GM23338 (cell line): ENCODE data around the gene LYRM7. TPM values are rescaled to one million over a fixed set of nuclear protein-coding genes. Genes with fewer than 3 reads are reported as not detected.

ENCODE experiments used
- ATAC-seq: fragments of 200-7000 bp; cut with Tn5 transposase; 3 replicates; pipeline ENCODE4 v1.9.1; 2020
- DNase-seq: peaks from one replicate; pipeline ENCODE4 v3.0.0-alpha.2; 2015; ENCODE audit warnings: low spot score
- H2AFZ ChIP-seq: fragments of 200-600 bp; sonication (generic); 2 replicates; pipeline ENCODE4 v1.8.0; 2016; ENCODE audit warnings: antibody characterized with exemption, mild to moderate bottlenecking, moderate library complexity
- H3F3A ChIP-seq: fragments of 200-600 bp; sonication (generic); replicated peaks from 2 replicates; pipeline ENCODE4 v1.8.0; 2017; ENCODE audit warnings: antibody characterized with exemption, mixed run types, low read depth
- H3K27ac ChIP-seq: fragments of 200-600 bp; sonication (generic); 2 replicates; pipeline ENCODE4 v1.6.1; 2016; ENCODE audit warnings: low read depth
- H3K27me3 ChIP-seq: fragments of 200-600 bp; sonication (generic); 2 replicates; pipeline ENCODE4 v1.8.0; 2016; ENCODE audit warnings: mild to moderate bottlenecking, mixed run types, moderate library complexity; ENCODE audit not compliant: insufficient read depth
- H3K36me3 ChIP-seq: fragments of 200-600 bp; sonication (generic); 2 replicates; pipeline ENCODE4 v1.8.0; 2016; ENCODE audit warnings: mild to moderate bottlenecking; ENCODE audit not compliant: insufficient read depth
- H3K4me1 ChIP-seq: fragments of 200-600 bp; sonication (generic); 2 replicates; pipeline ENCODE4 v1.8.0; 2016; ENCODE audit warnings: mild to moderate bottlenecking, moderate library complexity; ENCODE audit not compliant: insufficient read depth
- H3K4me2 ChIP-seq: fragments of 200-600 bp; sonication (generic); 2 replicates; pipeline ENCODE4 v1.7.1; 2017; ENCODE audit warnings: mixed run types
- H3K4me3 ChIP-seq: fragments of 200-600 bp; sonication (generic); 2 replicates; pipeline ENCODE4 v1.6.1; 2016; ENCODE audit warnings: mixed run types
- H3K79me2 ChIP-seq: fragments of 200-600 bp; sonication (generic); replicated peaks from 2 replicates; pipeline ENCODE4 v1.8.0; 2017; ENCODE audit warnings: mild to moderate bottlenecking; ENCODE audit not compliant: insufficient read depth
- H3K9me2 ChIP-seq: fragments of 200-600 bp; sonication (generic); 2 replicates; pipeline ENCODE4 v1.8.0; 2017; ENCODE audit not compliant: insufficient read depth
- H4K20me1 ChIP-seq: fragments of 200-600 bp; sonication (generic); replicated peaks from 2 replicates; pipeline ENCODE4 v1.8.0; 2017; ENCODE audit warnings: mild to moderate bottlenecking; ENCODE audit not compliant: insufficient read depth
- H3K27ac Mint-ChIP-seq: 2 replicates; pipeline ENCODE4 v1.8.0; 2020; ENCODE audit warnings: inconsistent platforms, mild to moderate bottlenecking, moderate library complexity, mixed read lengths
- H3K27me3 Mint-ChIP-seq: 3 replicates; pipeline ENCODE4 v1.8.0; 2022; ENCODE audit warnings: low read depth, mild to moderate bottlenecking, moderate library complexity, mixed read lengths, inconsistent platforms; ENCODE audit not compliant: insufficient read depth, poor library complexity
- H3K36me3 Mint-ChIP-seq: 3 replicates; pipeline ENCODE4 v1.8.0; 2021; ENCODE audit warnings: low read depth, mild to moderate bottlenecking, inconsistent platforms, moderate library complexity, mixed read lengths
- H3K4me1 Mint-ChIP-seq: 3 replicates; pipeline ENCODE4 v1.8.0; 2020; ENCODE audit warnings: mild to moderate bottlenecking, inconsistent platforms, mixed read lengths
- H3K4me3 Mint-ChIP-seq: 3 replicates; pipeline ENCODE4 v1.8.0; 2021; ENCODE audit warnings: moderate library complexity, mild to moderate bottlenecking, inconsistent platforms, mixed read lengths
- H3K9me3 Mint-ChIP-seq: 3 replicates; pipeline ENCODE4 v1.8.0; 2020; ENCODE audit warnings: moderate library complexity, mild to moderate bottlenecking, inconsistent platforms, mixed read lengths
- CREB1 ChIP-seq: fragments of 250-450 bp; sonication (Bioruptor Pico); IDR thresholded peaks from 2 replicates; pipeline ENCODE4 v1.5.0; 2020; ENCODE audit warnings: low read depth, mild to moderate bottlenecking, moderate library complexity
- CTCF ChIP-seq, 2 experiments: fragments of 200-600 bp in 1 of 2; sonication (generic) in 1 of 2; conservative IDR thresholded peaks; 2 replicates each; pipeline versions ENCODE4 v1.5.1 to v1.6.1; 2016 to 2017; ENCODE audit warnings: antibody characterized with exemption in 2 of 2, low read depth in 2 of 2, mild to moderate bottlenecking in 2 of 2, moderate library complexity in 1 of 2
- ETS1 ChIP-seq: IDR thresholded peaks from 2 replicates; pipeline ENCODE4 v1.6.1; 2016; ENCODE audit warnings: antibody characterized with exemption
- EZH2 ChIP-seq: fragments of 200-600 bp; sonication (generic); IDR thresholded peaks from one replicate; pipeline ENCODE4 v1.8.0; 2017; ENCODE audit warnings: antibody characterized with exemption, mild to moderate bottlenecking, low read depth; ENCODE audit not compliant: unreplicated experiment
- EZH2phosphoT487 ChIP-seq: fragments of 200-600 bp; sonication (generic); IDR thresholded peaks from one replicate; pipeline ENCODE4 v1.8.1; 2018; ENCODE audit warnings: antibody characterized with exemption; ENCODE audit not compliant: unreplicated experiment
- JUNB ChIP-seq: IDR thresholded peaks from one replicate; pipeline ENCODE4 v1.6.1; 2016; ENCODE audit warnings: antibody characterized with exemption; ENCODE audit not compliant: unreplicated experiment
- POLR2AphosphoS5 ChIP-seq: IDR thresholded peaks from 2 replicates; pipeline ENCODE4 v1.6.1; 2016; ENCODE audit warnings: antibody characterized with exemption, low read depth
- STAT1 ChIP-seq: IDR thresholded peaks from one replicate; pipeline ENCODE4 v1.6.1; 2016; ENCODE audit warnings: antibody characterized with exemption; ENCODE audit not compliant: unreplicated experiment
- ZNF114 ChIP-seq: fragments of 250-450 bp; sonication (Bioruptor Pico); IDR thresholded peaks from 2 replicates; pipeline ENCODE4 v1.5.0; 2020; ENCODE audit warnings: mild to moderate bottlenecking, moderate library complexity
- ZNF331 ChIP-seq: fragments of 250-450 bp; sonication (Bioruptor Pico); IDR thresholded peaks from 2 replicates; pipeline ENCODE4 v1.5.0; 2020; ENCODE audit warnings: low read depth, mild to moderate bottlenecking, moderate library complexity
- polyA plus RNA-seq: library from polyadenylated mRNA; unstranded; fragments of >200 nt; fragmentation: Nextera tagmentation; extraction: Ambion mirVana; gene quantifications from 2 replicates; pipeline ENCODE4 v1.2.1, GENCODE V29; 2016
- total RNA-seq: library from RNA; depleted of rRNA; stranded (reverse); fragments of >200 nt; shearing (Covaris generic); gene quantifications from 2 replicates; pipeline ENCODE4 v1.2.3, GENCODE V29; 2014
- TF ChIP-seq, protein P1 (sequence below): IDR thresholded peaks from one replicate; pipeline ENCODE4 v1.6.1; 2018; ENCODE audit warnings: antibody characterized with exemption; ENCODE audit not compliant: unreplicated experiment

The LYRM7 gene
- total and polyA plus RNA-seq, 2 experiments from 2014 or later: 11.3 to 34.8 TPM

DNA sequence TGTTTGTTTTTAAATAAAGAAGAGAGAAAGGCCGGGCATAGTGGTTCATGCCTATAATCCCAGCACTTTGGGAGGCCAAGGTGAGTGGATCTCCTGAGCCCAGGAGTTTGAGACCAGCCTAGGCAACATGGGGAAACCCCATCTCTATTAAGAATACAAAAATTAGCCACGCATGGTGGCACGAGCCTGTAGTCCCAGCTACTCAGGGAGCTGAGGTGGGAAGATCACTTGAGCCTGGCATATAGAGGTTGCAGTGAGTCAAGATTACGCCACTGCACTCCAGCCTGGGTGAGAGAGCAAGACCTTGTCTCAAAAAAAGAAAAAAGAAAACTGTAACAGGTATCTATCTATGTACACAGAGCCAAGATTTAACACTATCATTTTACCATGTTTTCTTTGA lies 58.9 kb downstream of the LYRM7 start (continued):
- TF ChIP-seq CREB1 (CRISPR knock-in tag): no peak
- no peak for TF ChIP-seq EZH2
- TF ChIP-seq ZNF331 (CRISPR knock-in tag): no peak
- TF ChIP-seq, protein P1, sequence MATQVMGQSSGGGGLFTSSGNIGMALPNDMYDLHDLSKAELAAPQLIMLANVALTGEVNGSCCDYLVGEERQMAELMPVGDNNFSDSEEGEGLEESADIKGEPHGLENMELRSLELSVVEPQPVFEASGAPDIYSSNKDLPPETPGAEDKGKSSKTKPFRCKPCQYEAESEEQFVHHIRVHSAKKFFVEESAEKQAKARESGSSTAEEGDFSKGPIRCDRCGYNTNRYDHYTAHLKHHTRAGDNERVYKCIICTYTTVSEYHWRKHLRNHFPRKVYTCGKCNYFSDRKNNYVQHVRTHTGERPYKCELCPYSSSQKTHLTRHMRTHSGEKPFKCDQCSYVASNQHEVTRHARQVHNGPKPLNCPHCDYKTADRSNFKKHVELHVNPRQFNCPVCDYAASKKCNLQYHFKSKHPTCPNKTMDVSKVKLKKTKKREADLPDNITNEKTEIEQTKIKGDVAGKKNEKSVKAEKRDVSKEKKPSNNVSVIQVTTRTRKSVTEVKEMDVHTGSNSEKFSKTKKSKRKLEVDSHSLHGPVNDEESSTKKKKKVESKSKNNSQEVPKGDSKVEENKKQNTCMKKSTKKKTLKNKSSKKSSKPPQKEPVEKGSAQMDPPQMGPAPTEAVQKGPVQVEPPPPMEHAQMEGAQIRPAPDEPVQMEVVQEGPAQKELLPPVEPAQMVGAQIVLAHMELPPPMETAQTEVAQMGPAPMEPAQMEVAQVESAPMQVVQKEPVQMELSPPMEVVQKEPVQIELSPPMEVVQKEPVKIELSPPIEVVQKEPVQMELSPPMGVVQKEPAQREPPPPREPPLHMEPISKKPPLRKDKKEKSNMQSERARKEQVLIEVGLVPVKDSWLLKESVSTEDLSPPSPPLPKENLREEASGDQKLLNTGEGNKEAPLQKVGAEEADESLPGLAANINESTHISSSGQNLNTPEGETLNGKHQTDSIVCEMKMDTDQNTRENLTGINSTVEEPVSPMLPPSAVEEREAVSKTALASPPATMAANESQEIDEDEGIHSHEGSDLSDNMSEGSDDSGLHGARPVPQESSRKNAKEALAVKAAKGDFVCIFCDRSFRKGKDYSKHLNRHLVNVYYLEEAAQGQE: no peak
- TF ChIP-seq STAT1: no peak
- TF ChIP-seq ETS1: no peak
- TF ChIP-seq POLR2AphosphoS5: no peak
- no peak for TF ChIP-seq EZH2phosphoT487
- no peak for TF ChIP-seq ZNF114 (CRISPR knock-in tag)
- no peak for TF ChIP-seq JUNB

- Histone ChIP-seq H3K4me2 (no peak overlapping the region), H3K27ac (no peak overlapping the region), H4K20me1 (no peaks in the 10 kb centered on the region), H3K36me3 (no peaks in the 10 kb centered on the region), H3K79me2 (no peaks in the 10 kb centered on the region), H3K9me2 (no peaks in the 10 kb centered on the region), H3F3A (no peaks in the 10 kb centered on the region), H3K4me3 (no peak overlapping the region), H3K4me1 (no peaks in the 10 kb centered on the region), H2AFZ (peak overlapping the region; percentile 13; the same call in 1 of the 2 replicates), H3K27me3 (no peaks in the 10 kb centered on the region)
- Mint-ChIP-seq H3K36me3 (no peaks in the 10 kb centered on the region), H3K4me3 (no peak overlapping the region), H3K27me3 (peaks cover 2% of the 10 kb centered on the region), H3K9me3 (no peaks in the 10 kb centered on the region), H3K4me1 (peaks cover 7% of the 10 kb centered on the region; the same call in 1 of the 3 replicates), H3K27ac (no peak overlapping the region)
- DNase-seq: peak; percentile 70
- TF ChIP-seq CREB1 (CRISPR knock-in tag): peak; percentile 56; the same call in 1 of the 2 replicates
- no peak for TF ChIP-seq JUNB
- peak; percentile 91 for ATAC-seq
Measured at GRCh38 chr5:131230406-131230805, 59.7 kb downstream of the LYRM7 start.

DNA sequence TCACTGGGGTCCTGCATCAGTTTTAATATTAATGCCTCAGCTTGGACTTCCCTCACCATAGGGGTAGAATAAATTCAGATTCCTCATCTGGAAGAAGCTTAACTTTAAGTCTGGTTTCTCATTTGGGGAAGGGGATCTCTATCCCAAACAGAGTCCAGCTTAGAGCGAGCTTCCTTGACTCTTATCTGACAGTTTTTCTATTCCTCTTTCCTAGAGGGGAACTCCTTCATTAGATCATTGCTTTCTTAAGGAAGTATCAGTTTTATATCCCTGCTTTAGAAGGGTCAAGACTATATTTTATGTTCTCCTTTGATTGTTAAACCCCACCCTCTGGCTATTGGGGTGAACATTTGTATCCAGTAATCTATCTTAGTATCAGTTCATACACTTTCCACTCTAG lies 68.9 kb downstream of the LYRM7 start:
- Histone ChIP-seq H3K9me2 (no peaks in the 10 kb centered on the region), H3K27me3 (no peaks in the 10 kb centered on the region), H3K79me2 (no peaks in the 10 kb centered on the region), H4K20me1 (no peaks in the 10 kb centered on the region), H3K36me3 (no peaks in the 10 kb centered on the region), H3K27ac (no peak overlapping the region), H2AFZ (no peak overlapping the region), H3K4me1 (no peaks in the 10 kb centered on the region), H3F3A (no peaks in the 10 kb centered on the region), H3K4me2 (no peak overlapping the region), H3K4me3 (no peak overlapping the region)
- Mint-ChIP-seq H3K36me3 (no peaks in the 10 kb centered on the region), H3K4me1 (no peaks in the 10 kb centered on the region), H3K27me3 (peaks cover 5% of the 10 kb centered on the region), H3K9me3 (no peaks in the 10 kb centered on the region), H3K27ac (no peak overlapping the region), H3K4me3 (no peak overlapping the region)
- DNase-seq (no peak), ATAC-seq (no peak)
- TF ChIP-seq CTCF (conservative IDR thresholded peaks at IDR 0.05; ENCODE audit: low read depth in 2 of 2): no peak
- TF ChIP-seq CREB1 (CRISPR knock-in tag): no peak
- no peak for TF ChIP-seq EZH2phosphoT487
- TF ChIP-seq ZNF331 (CRISPR knock-in tag): no peak
- no peak for TF ChIP-seq ZNF114 (CRISPR knock-in tag)
- TF ChIP-seq JUNB: no peak
- no peak for TF ChIP-seq ETS1
